HepG2 (cell line): ENCODE results near the gene CYP27A1.
"Not testable (repeated sequence)": the region's sequence is repeated elsewhere in the genome, so short reads cannot be mapped to it uniquely, and the experiment has no call there.

ENCODE experiments used
- AGO2 ChIP-seq: fragments of 200-400 bp; formaldehyde crosslinking; optimal IDR thresholded peaks from 2 replicates; pipeline ENCODE3; 2017; ENCODE audit warnings: mild to moderate bottlenecking, low read depth, low read length, moderate library complexity
- GABPA ChIP-seq, 2 experiments: IDR thresholded peaks; 2 replicates each; pipeline ENCODE4 v1.6.1; 2011 to 2016; ENCODE audit warnings: low read depth in 2 of 2, low read length in 1 of 2, missing biosample characterization in 1 of 2, missing genetic modification characterization in 1 of 2
- HMG20A ChIP-seq: IDR thresholded peaks from 2 replicates; pipeline ENCODE4 v1.6.1; 2016; ENCODE audit warnings: borderline replicate concordance
- TBP ChIP-seq: sonication (generic); formaldehyde crosslinking; IDR thresholded peaks from 2 replicates; pipeline ENCODE4 v1.5.0; 2020; ENCODE audit warnings: missing genetic modification reagents
- YY1 ChIP-seq: IDR thresholded peaks from 2 replicates; pipeline ENCODE4 v1.6.1; 2011; ENCODE audit warnings: low read length, low read depth, moderate library complexity, mild to moderate bottlenecking; ENCODE audit not compliant: insufficient read depth, insufficient replicate concordance
- ZBTB38 ChIP-seq: sonication (generic); formaldehyde crosslinking; IDR thresholded peaks from 2 replicates; pipeline ENCODE4 v1.5.1; 2020; ENCODE audit warnings: mild to moderate bottlenecking, missing genetic modification reagents
- ZNF24 ChIP-seq: fragments of 450-650 bp; IDR thresholded peaks from 2 replicates; pipeline ENCODE4 v1.6.1; 2017; ENCODE audit warnings: antibody characterized with exemption, mild to moderate bottlenecking
- ZNF660 ChIP-seq: sonication (generic); formaldehyde crosslinking; IDR thresholded peaks from 2 replicates; pipeline ENCODE4 v1.5.1; 2020; ENCODE audit warnings: mild to moderate bottlenecking, low read depth, missing genetic modification reagents, borderline replicate concordance

GRCh38 chr2:218846963-218847362 lies 65.0 kb downstream of the CYP27A1 start:
- not testable (repeated sequence) for TF ChIP-seq ZNF24; ZNF660 (CRISPR knock-in tag); GABPA (IDR thresholded peaks at IDR 0.05; ENCODE audit: low read depth, low read length); GABPA (CRISPR knock-in tag; IDR thresholded peaks at IDR 0.05; ENCODE audit: low read depth); YY1; ZBTB38 (CRISPR knock-in tag); TBP (CRISPR knock-in tag); AGO2; HMG20A (CRISPR knock-in tag)
